Left lung (tissue), 10 donors: ENCODE data around the gene IMPG1. TPM values are rescaled to one million over a fixed set of nuclear protein-coding genes. Genes with fewer than 3 reads are reported as not detected.

Experiments used
- ATAC-seq: fragments of 200-7000 bp; cut with Tn5 transposase; one replicate; pipeline ENCODE4 v1.9.1; 2020; ENCODE audit warnings: moderate library complexity
- DNase-seq, 4 donors: peaks; one replicate each; pipeline ENCODE4 v3.0.0-alpha.2; 2013 to 2020
- H3K27ac ChIP-seq, 2 donors: fragments of 200-600 bp; sonication (generic) in 1 of 2; one replicate each; pipeline versions ENCODE4 v1.5.0 to v1.8.0; 2020 to 2021
- H3K27me3 ChIP-seq, 2 donors: fragments of 200-600 bp; sonication (generic) in 1 of 2; one replicate each; pipeline versions ENCODE4 v1.5.0 to v1.8.0; 2020 to 2021
- H3K36me3 ChIP-seq, 2 donors: fragments of 200-600 bp; sonication (generic) in 1 of 2; one replicate each; pipeline versions ENCODE4 v1.5.0 to v1.8.0; 2020 to 2021
- H3K4me1 ChIP-seq, 2 donors: fragments of 200-600 bp; one replicate each; pipeline ENCODE4 v1.8.0; 2021
- H3K4me3 ChIP-seq, 2 donors: fragments of 200-600 bp; sonication (generic) in 1 of 2; one replicate each; pipeline versions ENCODE4 v1.5.0 to v1.8.0; 2020 to 2021; ENCODE audit warnings: mild to moderate bottlenecking in 1 of 2
- H3K9me3 ChIP-seq, 2 donors: fragments of 200-600 bp; sonication (generic) in 1 of 2; one replicate each; pipeline versions ENCODE4 v1.5.0 to v1.8.0; 2020 to 2021
- CTCF ChIP-seq, 2 donors: fragments of 200-600 bp; sonication (generic) in 1 of 2; IDR thresholded peaks; one replicate each; pipeline versions ENCODE4 v1.5.0 to v1.8.0; 2021; ENCODE audit warnings: antibody characterized with exemption in 2 of 2
- intact Hi-C, 2 donors: fragments of 100-400 bp; cut with DNase I; formaldehyde crosslinking; loops; one replicate each; pipeline versions ENCODE4 v1.11.2 to v1.14.2; 2022
- polyA plus RNA-seq, 6 donors: library from polyadenylated mRNA; unstranded; fragments of 120-200 nt; gene quantifications; one replicate each; pipeline ENCODE4 v1.2.1, GENCODE V29; 2013; ENCODE audit not compliant: insufficient read length in 6 of 6
- total RNA-seq, 2 donors: library from RNA; stranded (reverse); fragmentation: NEBNext Ultra II Directional; extraction: Animal tissue kit (Norgen Biotek cat#: 25700); gene quantifications; one replicate each; pipeline ENCODE4 v1.2.1, GENCODE V29; 2021
- donor health status: DM: no; HTN: yes; CAD: no.
- donor health status: DM: no; HTN: no; CAD: no.

IMPG1 gene
- total and polyA plus RNA-seq, 8 donors: 0.66 to 2.2 (median 1.2) TPM; not detected in 2

- Histone ChIP-seq H3K27me3 (peaks cover 0 to 5% of the 10 kb centered on the region in 2 donors), H3K4me1 (no peaks in the 10 kb centered on the region), H3K9me3 (no peaks in the 10 kb centered on the region), H3K27ac (no peak overlapping the region), H3K36me3 (no peaks in the 10 kb centered on the region), H3K4me3 (no peak overlapping the region)
- ATAC-seq (no peak), DNase-seq (no peak)
- intact Hi-C loops: no loop called here
- TF ChIP-seq CTCF (IDR thresholded peaks at IDR 0.05): no peak
These were observed 131.0 kb downstream of the IMPG1 start for GRCh38 chr6:75941509-75941908.

GRCh38 chr6:75940564-75940963, 131.9 kb downstream of the IMPG1 start:
- no peak for ATAC-seq
- Histone ChIP-seq H3K36me3 (no peaks in the 10 kb centered on the region), H3K4me1 (peaks cover 0 to under 1% of the 10 kb centered on the region in 2 donors), H3K27ac (no peak overlapping the region), H3K4me3 (no peak overlapping the region), H3K27me3 (peaks cover 0 to 14% of the 10 kb centered on the region in 2 donors), H3K9me3 (no peaks in the 10 kb centered on the region)
- no peak for TF ChIP-seq CTCF (IDR thresholded peaks at IDR 0.05)
- intact Hi-C loops: no loop called here
- no peak for DNase-seq

- intact Hi-C loops: no loop called here
- peaks cover 0 to 12% of the 10 kb centered on the region in 2 donors for H3K4me1 ChIP-seq
- no peak for DNase-seq
- H3K4me3 ChIP-seq: no peak overlapping the region
- no peak for TF ChIP-seq CTCF (IDR thresholded peaks at IDR 0.05)
- no peaks in the 10 kb centered on the region for H3K36me3 ChIP-seq
- peaks cover 0 to 21% of the 10 kb centered on the region in 2 donors for H3K27me3 ChIP-seq
- ATAC-seq: no peak
- no peak overlapping the region for H3K27ac ChIP-seq
- H3K9me3 ChIP-seq: no peaks in the 10 kb centered on the region
These were observed 134.6 kb downstream of the IMPG1 start for GRCh38 chr6:75937846-75938245.

- ATAC-seq (no peak), DNase-seq (no peak)
- H3K27ac ChIP-seq: no peak overlapping the region
- intact Hi-C loops: no loop called here
- no peaks in the 10 kb centered on the region for H3K36me3 ChIP-seq
- H3K27me3 ChIP-seq: peaks cover 0 to 21% of the 10 kb centered on the region in 2 donors
- TF ChIP-seq CTCF (IDR thresholded peaks at IDR 0.05): no peak
- H3K4me3 ChIP-seq: no peak overlapping the region
- H3K9me3 ChIP-seq: no peaks in the 10 kb centered on the region
- peaks cover 0 to 12% of the 10 kb centered on the region in 2 donors for H3K4me1 ChIP-seq
These were observed 135.8 kb downstream of the IMPG1 start for GRCh38 chr6:75936682-75937081.

GRCh38 chr6:75935473-75935793, 137.0 kb downstream of the IMPG1 start:
- ATAC-seq (no peak), DNase-seq (no peak)
- TF ChIP-seq CTCF (IDR thresholded peaks at IDR 0.05): no peak
- no peaks in the 10 kb centered on the region for H3K36me3 ChIP-seq
- peaks cover 0 to 12% of the 10 kb centered on the region in 2 donors for H3K4me1 ChIP-seq
- peaks cover 0 to 21% of the 10 kb centered on the region in 2 donors for H3K27me3 ChIP-seq
- no peak overlapping the region for H3K27ac ChIP-seq
- intact Hi-C loops: no loop called here
- H3K4me3 ChIP-seq: peak overlapping the region in 1 of 2 donors; percentile 13
- H3K9me3 ChIP-seq: no peaks in the 10 kb centered on the region
